Coronary artery (tissue), 2 donors: ENCODE results near the gene FCGR2B.

Source experiments
- DNase-seq: peaks from one replicate; pipeline ENCODE4 v3.0.0-alpha.2; 2017; ENCODE audit warnings: low spot score
- H3K27ac ChIP-seq, 2 donors: fragments of 200-600 bp; sonication (generic); one replicate each; pipeline ENCODE4 v1.5.1; 2016 to 2019
- H3K4me3 ChIP-seq: fragments of 200-600 bp; sonication (generic); 2 replicates; pipeline ENCODE4 v1.5.1; 2016; ENCODE audit warnings: mild to moderate bottlenecking, moderate library complexity
- TF ChIP-seq, protein P1 (sequence below): fragments of 200-600 bp; sonication (generic); IDR thresholded peaks from one replicate; pipeline ENCODE4 v1.5.1; 2019; ENCODE audit warnings: antibody characterized with exemption

Gene FCGR2B

DNA sequence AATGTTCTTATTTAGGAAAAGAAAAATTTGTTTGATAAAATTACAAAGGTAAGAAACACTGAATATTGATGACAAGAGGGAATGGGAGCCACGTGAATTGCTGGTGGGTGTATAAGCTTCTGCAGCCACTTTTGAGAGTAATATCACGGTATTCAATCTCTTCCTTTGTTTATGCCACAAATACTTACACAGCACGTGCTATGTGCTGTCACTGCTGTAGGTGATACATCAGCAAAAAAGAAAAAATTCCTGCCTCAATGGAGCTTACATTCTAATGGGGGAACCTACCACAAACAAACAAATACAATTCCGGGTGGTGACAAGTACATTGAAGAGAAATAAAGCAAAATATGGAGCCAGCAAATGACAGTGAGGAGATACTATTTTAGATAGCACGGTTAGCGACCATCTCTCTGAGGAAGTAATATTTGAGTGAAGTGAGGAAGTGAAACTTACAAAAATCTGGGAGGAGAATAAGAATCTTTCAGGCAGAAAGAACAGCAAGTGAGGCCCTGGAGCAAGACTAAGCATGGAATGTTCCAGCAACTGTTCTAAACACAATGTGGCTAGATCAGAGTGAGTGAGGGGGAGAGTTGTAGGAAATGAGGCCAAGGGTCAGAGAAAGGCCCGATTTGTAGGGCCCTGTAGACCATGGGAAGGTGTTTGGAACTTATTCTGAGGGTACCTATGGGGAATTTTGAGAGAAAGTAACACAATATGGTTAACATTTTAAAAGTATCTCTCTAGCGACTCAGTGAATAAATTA is 55.8 kb downstream of the FCGR2B start:
- TF ChIP-seq, protein P1, sequence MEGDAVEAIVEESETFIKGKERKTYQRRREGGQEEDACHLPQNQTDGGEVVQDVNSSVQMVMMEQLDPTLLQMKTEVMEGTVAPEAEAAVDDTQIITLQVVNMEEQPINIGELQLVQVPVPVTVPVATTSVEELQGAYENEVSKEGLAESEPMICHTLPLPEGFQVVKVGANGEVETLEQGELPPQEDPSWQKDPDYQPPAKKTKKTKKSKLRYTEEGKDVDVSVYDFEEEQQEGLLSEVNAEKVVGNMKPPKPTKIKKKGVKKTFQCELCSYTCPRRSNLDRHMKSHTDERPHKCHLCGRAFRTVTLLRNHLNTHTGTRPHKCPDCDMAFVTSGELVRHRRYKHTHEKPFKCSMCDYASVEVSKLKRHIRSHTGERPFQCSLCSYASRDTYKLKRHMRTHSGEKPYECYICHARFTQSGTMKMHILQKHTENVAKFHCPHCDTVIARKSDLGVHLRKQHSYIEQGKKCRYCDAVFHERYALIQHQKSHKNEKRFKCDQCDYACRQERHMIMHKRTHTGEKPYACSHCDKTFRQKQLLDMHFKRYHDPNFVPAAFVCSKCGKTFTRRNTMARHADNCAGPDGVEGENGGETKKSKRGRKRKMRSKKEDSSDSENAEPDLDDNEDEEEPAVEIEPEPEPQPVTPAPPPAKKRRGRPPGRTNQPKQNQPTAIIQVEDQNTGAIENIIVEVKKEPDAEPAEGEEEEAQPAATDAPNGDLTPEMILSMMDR: no peak
- no peak for DNase-seq

DNA sequence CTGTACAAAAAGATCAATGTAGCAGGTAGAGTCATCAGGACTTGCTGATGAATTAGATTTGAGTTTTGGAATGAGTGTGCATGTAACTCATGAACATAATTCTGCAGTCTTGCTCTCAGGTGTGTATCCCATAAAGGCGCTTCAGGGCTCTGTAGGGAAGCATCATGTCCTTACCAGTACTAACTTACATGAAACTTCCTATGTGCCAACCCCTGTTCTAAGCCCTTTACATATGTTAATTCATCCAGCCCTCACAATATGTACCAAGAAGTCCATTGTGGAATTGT is 56.3 kb downstream of the FCGR2B start:
- DNase-seq: no peak
- Histone ChIP-seq H3K4me3 (no peak overlapping the region), H3K27ac (no peak overlapping the region)
- TF ChIP-seq, protein P1: no peak

More for the DNA sequence above, 55.8 kb downstream of the FCGR2B start:
- Histone ChIP-seq H3K4me3 (no peak overlapping the region), H3K27ac (no peak overlapping the region)

DNA sequence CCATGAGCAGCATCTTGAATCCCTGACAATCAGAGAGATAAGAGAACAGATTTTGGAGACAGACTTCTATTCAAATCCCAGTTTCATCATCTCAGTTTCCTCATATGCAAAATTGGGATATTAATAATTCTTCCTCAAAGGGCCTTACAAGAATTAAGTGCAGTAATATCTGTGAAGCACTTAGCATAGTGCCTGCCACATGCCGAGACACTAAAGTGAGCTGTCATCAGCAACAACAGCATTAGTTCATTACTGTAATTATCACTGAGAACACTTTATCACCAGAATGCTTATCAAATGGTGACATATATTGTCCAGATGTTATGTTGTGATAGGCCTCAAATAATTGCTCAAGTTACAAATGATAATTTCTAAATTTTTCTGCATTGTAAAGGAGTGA is 57.5 kb downstream of the FCGR2B start:
- H3K27ac ChIP-seq: no peak overlapping the region
- TF ChIP-seq, protein P1: no peak
- H3K4me3 ChIP-seq: no peak overlapping the region
- no peak for DNase-seq

- TF ChIP-seq, protein P1: no peak
- no peak for DNase-seq
- Histone ChIP-seq H3K4me3 (no peak within 1 kb of the TSS), H3K27ac (no peak within 1 kb of the TSS)
Observed at GRCh38 chr1:161720956-161721737, 58.2 kb downstream of the FCGR2B start, which contains the start of gene FCRLB. FCRLB (plus strand) TSS chr1:161721544; CDS start chr1:161722673, 1,129 bp downstream.

GRCh38 chr1:161721738-161722343 is 58.9 kb downstream of the FCGR2B start:
- DNase-seq: no peak
- Histone ChIP-seq H3K27ac (no peak overlapping the region), H3K4me3 (no peak overlapping the region)
- TF ChIP-seq, protein P1: no peak

- TF ChIP-seq, protein P1: no peak
Observed at GRCh38 chr1:161722406-161722805, 59.5 kb downstream of the FCGR2B start.

More at GRCh38 chr1:161722406-161722805, 59.5 kb downstream of the FCGR2B start:
- H3K4me3 ChIP-seq: no peak overlapping the region
- no peak overlapping the region for H3K27ac ChIP-seq
- DNase-seq: no peak
